Measurements from ENCODE around the gene RNU6-9. TPM values are rescaled to one million over a fixed set of nuclear protein-coding genes. Genes with fewer than 3 reads are reported as not detected.

Gene RNU6-9
- total and polyA plus RNA-seq, 2 of the 13 experiments (the other 11 are each of a cell fraction or from before 2014, with no cell fraction given) = under 0.01 TPM; not detected in 1

- TF ChIP-seq ZNF136 (CRISPR knock-in tag; IDR thresholded peaks at IDR 0.05; ENCODE audit: low read depth) (peak; percentile 86; the same call in 1 of the 2 replicates), MTA3 (CRISPR knock-in tag; IDR thresholded peaks at IDR 0.05) (no peak), PCBP1 (IDR thresholded peaks at IDR 0.05; ENCODE audit: borderline replicate concordance, low read depth, low read length) (0 out of 2 replicates have a peak, but pooled peaks have one; percentile 61), THAP9 (CRISPR knock-in tag; IDR thresholded peaks at IDR 0.05; ENCODE audit: borderline replicate concordance) (peak; percentile 69; the same call in 1 of the 2 replicates), ZNF569 (CRISPR knock-in tag; IDR thresholded peaks at IDR 0.05; ENCODE audit: borderline replicate concordance) (no peak), LCORL (IDR thresholded peaks at IDR 0.05) (no peak), LCORL (CRISPR knock-in tag; IDR thresholded peaks at IDR 0.05) (peak; percentile 97), HHEX (CRISPR knock-in tag; IDR thresholded peaks at IDR 0.05) (no peak), ASH2L (IDR thresholded peaks at IDR 0.05; ENCODE audit: insufficient read length, low read depth, low read length) (no peak), ZNF691 (CRISPR knock-in tag; IDR thresholded peaks at IDR 0.05; ENCODE audit: borderline replicate concordance, low read depth) (peak; percentile 75; the same call in 1 of the 2 replicates), HOXD1 (CRISPR knock-in tag; IDR thresholded peaks at IDR 0.05) (peak; percentile 87; the same call in 1 of the 2 replicates), E2F5 (CRISPR knock-in tag; conservative IDR thresholded peaks at IDR 0.05) (no peak), ZNF354B (CRISPR knock-in tag; IDR thresholded peaks at IDR 0.05) (peak; percentile 91; the same call in 1 of the 2 replicates)
- TF ChIP-seq, protein P1, sequence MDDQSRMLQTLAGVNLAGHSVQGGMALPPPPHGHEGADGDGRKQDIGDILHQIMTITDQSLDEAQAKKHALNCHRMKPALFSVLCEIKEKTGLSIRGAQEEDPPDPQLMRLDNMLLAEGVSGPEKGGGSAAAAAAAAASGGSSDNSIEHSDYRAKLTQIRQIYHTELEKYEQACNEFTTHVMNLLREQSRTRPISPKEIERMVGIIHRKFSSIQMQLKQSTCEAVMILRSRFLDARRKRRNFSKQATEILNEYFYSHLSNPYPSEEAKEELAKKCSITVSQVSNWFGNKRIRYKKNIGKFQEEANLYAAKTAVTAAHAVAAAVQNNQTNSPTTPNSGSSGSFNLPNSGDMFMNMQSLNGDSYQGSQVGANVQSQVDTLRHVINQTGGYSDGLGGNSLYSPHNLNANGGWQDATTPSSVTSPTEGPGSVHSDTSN (CRISPR knock-in tag; IDR thresholded peaks at IDR 0.05; ENCODE audit: borderline replicate concordance) = peak; percentile 39; the same call in 1 of the 2 replicates
- TF ChIP-seq, protein P2, sequence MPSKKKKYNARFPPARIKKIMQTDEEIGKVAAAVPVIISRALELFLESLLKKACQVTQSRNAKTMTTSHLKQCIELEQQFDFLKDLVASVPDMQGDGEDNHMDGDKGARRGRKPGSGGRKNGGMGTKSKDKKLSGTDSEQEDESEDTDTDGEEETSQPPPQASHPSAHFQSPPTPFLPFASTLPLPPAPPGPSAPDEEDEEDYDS (CRISPR knock-in tag; IDR thresholded peaks at IDR 0.05) = peak; percentile 68
- TF ChIP-seq, protein P3, sequence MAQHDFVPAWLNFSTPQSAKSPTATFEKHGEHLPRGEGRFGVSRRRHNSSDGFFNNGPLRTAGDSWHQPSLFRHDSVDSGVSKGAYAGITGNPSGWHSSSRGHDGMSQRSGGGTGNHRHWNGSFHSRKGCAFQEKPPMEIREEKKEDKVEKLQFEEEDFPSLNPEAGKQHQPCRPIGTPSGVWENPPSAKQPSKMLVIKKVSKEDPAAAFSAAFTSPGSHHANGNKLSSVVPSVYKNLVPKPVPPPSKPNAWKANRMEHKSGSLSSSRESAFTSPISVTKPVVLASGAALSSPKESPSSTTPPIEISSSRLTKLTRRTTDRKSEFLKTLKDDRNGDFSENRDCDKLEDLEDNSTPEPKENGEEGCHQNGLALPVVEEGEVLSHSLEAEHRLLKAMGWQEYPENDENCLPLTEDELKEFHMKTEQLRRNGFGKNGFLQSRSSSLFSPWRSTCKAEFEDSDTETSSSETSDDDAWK (CRISPR knock-in tag; IDR thresholded peaks at IDR 0.05) = no peak
- TF ChIP-seq, protein P4, sequence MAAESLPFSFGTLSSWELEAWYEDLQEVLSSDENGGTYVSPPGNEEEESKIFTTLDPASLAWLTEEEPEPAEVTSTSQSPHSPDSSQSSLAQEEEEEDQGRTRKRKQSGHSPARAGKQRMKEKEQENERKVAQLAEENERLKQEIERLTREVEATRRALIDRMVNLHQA (CRISPR knock-in tag; IDR thresholded peaks at IDR 0.05) = no peak
- TF ChIP-seq, protein P5, sequence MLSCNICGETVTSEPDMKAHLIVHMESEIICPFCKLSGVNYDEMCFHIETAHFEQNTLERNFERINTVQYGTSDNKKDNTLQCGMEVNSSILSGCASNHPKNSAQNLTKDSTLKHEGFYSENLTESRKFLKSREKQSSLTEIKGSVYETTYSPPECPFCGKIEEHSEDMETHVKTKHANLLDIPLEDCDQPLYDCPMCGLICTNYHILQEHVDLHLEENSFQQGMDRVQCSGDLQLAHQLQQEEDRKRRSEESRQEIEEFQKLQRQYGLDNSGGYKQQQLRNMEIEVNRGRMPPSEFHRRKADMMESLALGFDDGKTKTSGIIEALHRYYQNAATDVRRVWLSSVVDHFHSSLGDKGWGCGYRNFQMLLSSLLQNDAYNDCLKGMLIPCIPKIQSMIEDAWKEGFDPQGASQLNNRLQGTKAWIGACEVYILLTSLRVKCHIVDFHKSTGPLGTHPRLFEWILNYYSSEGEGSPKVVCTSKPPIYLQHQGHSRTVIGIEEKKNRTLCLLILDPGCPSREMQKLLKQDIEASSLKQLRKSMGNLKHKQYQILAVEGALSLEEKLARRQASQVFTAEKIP (CRISPR knock-in tag; IDR thresholded peaks at IDR 0.05; ENCODE audit: borderline replicate concordance) = no peak
These were observed 41.7 kb downstream of the RNU6-9 start (continued) for GRCh38 chr19:934865-935479.

All from HepG2 (cell line).